Measurements from ENCODE around the gene PAIP2. TPM values are rescaled to one million over a fixed set of nuclear protein-coding genes. Genes with fewer than 3 reads are reported as not detected.

Gene PAIP2
- total and polyA plus RNA-seq, 11 donors, result 93.2 to 154 (median 132) TPM

- Histone ChIP-seq H3K36me3 (peaks cover 0 to 48% (median 22%) of the 10 kb centered on the region in 9 donors), H3K27ac (peak overlapping the region; percentile 81 to 96 (median 86)), H3K4me3 (no peak overlapping the region), H3K9me3 (no peaks in the 10 kb centered on the region), H3K4me1 (peaks cover 18 to 73% (median 61%) of the 10 kb centered on the region in 12 donors), H3K27me3 (no peaks in the 10 kb centered on the region)
- no peak for TF ChIP-seq POLR2A (IDR thresholded peaks at IDR 0.05)
- no peak for TF ChIP-seq CTCF (IDR thresholded peaks at IDR 0.05)
- WGBS, 4 donors, result 37 to 52% (median 39%) methylated on average over 9 of the region's 9 CpGs
- ATAC-seq (peak in 3 of 4 donors; percentile 3 to 13 (median 6)), DNase-seq (peak in 1 of 5 donors; percentile 45)
- intact Hi-C loops (cut with DNase I), result loop anchor here in 1 of 10 donors (2.0 kb wide), 1 partner anchor 20 kb away; the partner anchor contains the start of gene PROB1
These were observed 73.0 kb downstream of the PAIP2 start for GRCh38 chr5:139414581-139415130.

- H3K9me3 ChIP-seq, result no peaks in the 10 kb centered on the region
- peak overlapping the region; percentile 81 to 96 (median 86) for H3K27ac ChIP-seq
- no peaks in the 10 kb centered on the region for H3K27me3 ChIP-seq
- intact Hi-C loops (cut with DNase I), result loop anchor here in 1 of 10 donors (2.0 kb wide), 1 partner anchor 21 kb away; the partner anchor contains the start of gene PROB1
- ATAC-seq (peak; percentile 68 to 77 (median 72)), DNase-seq (peak; percentile 66 to 86 (median 77))
- H3K4me3 ChIP-seq, result no peak overlapping the region
- H3K4me1 ChIP-seq, result peaks cover 18 to 78% (median 65%) of the 10 kb centered on the region in 12 donors
- TF ChIP-seq CTCF (IDR thresholded peaks at IDR 0.05), result no peak
- no peak for TF ChIP-seq POLR2A (IDR thresholded peaks at IDR 0.05)
- 26 to 38% (median 35%) methylated on average over 6 to 8 of the region's 8 CpGs for WGBS, 4 donors
- peaks cover 0 to 55% (median 28%) of the 10 kb centered on the region in 9 donors for H3K36me3 ChIP-seq
These were observed 73.7 kb downstream of the PAIP2 start for GRCh38 chr5:139415221-139415861.

GRCh38 chr5:139415869-139416268, 74.2 kb downstream of the PAIP2 start:
- TF ChIP-seq POLR2A (IDR thresholded peaks at IDR 0.05) (no peak), CTCF (IDR thresholded peaks at IDR 0.05) (no peak)
- Histone ChIP-seq H3K4me1 (peaks cover 18 to 74% (median 63%) of the 10 kb centered on the region in 12 donors), H3K36me3 (peaks cover 0 to 56% (median 29%) of the 10 kb centered on the region in 9 donors), H3K27me3 (no peaks in the 10 kb centered on the region), H3K27ac (peak overlapping the region; percentile 79 to 96 (median 86)), H3K9me3 (no peaks in the 10 kb centered on the region), H3K4me3 (no peak overlapping the region)
- no peak for ATAC-seq
- no peak for DNase-seq
- intact Hi-C loops (cut with DNase I), result loop anchor here in 2 of 10 donors (2.0 kb wide), 1 partner anchor 21 kb away; the partner anchor contains the start of gene PROB1 (in 2 of the 2)

- Histone ChIP-seq H3K27ac (peak overlapping the region; percentile 79 to 96 (median 86)), H3K27me3 (no peaks in the 10 kb centered on the region), H3K4me3 (no peak overlapping the region), H3K4me1 (peaks cover 18 to 73% (median 63%) of the 10 kb centered on the region in 12 donors), H3K36me3 (peaks cover 0 to 56% (median 35%) of the 10 kb centered on the region in 9 donors), H3K9me3 (no peaks in the 10 kb centered on the region)
- no peak for DNase-seq
- ATAC-seq, result no peak
- intact Hi-C loops (cut with DNase I), result loop anchor here in 2 of 10 donors (1.0 to 2.0 kb wide), 2 partner anchors 21 to 22 kb away; partner anchors contain the start of gene PROB1 (in 2 of the 2)
- no peak for TF ChIP-seq CTCF (IDR thresholded peaks at IDR 0.05)
- TF ChIP-seq POLR2A (IDR thresholded peaks at IDR 0.05), result no peak
- 66 to 77% (median 68%) methylated on average over 8 to 9 of the region's 9 CpGs for WGBS, 4 donors
These were observed 75.0 kb downstream of the PAIP2 start for GRCh38 chr5:139416651-139417050.

Measured in heart left ventricle (tissue), 16 donors.